ENCODE results near the gene ATXN7L1.
"Not testable (repeated sequence)": the region's sequence is repeated elsewhere in the genome, so short reads cannot be mapped to it uniquely, and the experiment has no call there.

The ATXN7L1 gene

DNA sequence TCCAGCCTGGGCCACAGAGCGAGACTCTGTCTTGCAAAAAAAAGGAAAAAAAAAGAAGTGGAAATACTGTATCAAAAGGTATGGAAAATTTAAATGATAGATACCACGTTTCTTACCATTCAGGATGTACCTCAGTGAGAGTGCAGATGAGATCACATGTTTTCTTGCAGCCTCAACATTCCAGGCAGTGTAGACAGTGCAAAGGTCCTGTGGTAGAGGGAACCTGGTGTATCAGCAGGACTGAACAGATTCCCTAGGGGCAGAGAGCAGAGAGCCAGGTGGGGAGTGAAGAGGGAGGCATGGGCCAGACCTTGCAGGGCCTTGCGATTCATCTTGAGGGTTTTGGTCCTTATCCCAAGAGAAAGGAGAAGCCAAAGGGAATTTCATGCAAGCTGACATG, 17.7 kb upstream of the ATXN7L1 start:
- DNase-seq (ENCODE audit: extremely low spot score): no peak
- TF ChIP-seq, protein P1, sequence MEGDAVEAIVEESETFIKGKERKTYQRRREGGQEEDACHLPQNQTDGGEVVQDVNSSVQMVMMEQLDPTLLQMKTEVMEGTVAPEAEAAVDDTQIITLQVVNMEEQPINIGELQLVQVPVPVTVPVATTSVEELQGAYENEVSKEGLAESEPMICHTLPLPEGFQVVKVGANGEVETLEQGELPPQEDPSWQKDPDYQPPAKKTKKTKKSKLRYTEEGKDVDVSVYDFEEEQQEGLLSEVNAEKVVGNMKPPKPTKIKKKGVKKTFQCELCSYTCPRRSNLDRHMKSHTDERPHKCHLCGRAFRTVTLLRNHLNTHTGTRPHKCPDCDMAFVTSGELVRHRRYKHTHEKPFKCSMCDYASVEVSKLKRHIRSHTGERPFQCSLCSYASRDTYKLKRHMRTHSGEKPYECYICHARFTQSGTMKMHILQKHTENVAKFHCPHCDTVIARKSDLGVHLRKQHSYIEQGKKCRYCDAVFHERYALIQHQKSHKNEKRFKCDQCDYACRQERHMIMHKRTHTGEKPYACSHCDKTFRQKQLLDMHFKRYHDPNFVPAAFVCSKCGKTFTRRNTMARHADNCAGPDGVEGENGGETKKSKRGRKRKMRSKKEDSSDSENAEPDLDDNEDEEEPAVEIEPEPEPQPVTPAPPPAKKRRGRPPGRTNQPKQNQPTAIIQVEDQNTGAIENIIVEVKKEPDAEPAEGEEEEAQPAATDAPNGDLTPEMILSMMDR (IDR thresholded peaks at IDR 0.05; ENCODE audit: control extremely low read depth, extremely low read depth, low read depth, missing control alignments): no peak
- CTCF ChIA-PET: no interaction called here
- POLR2A ChIA-PET: no interaction called here

DNA sequence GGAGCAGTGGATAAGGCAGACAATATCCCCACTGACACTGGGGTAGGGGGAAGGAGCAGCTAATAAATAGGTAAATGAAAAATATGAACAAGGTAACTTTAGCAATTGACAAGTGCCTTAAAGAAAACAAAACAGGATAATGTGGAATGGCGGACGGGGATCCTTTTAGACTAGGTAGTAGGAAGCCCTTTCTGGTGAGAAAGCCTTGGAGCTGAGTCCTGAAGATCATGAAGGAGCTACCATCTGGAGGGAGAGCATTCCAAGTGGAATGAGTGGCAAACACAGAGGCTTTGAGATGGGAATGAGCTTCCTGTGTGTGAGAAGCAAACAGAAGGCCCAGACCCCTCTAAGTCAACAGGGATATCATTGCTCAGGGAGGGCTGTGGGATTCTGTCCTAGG, 16.0 kb upstream of the ATXN7L1 start:
- DNase-seq (ENCODE audit: extremely low spot score): no peak
- CTCF ChIA-PET: interaction anchor here (0.9 to 1.6 kb wide), 5 partner anchors 9 to 101 kb away, joined by 3 to 5 read pairs (median 3); no protein-coding TSS in a partner anchor
- POLR2A ChIA-PET: no interaction called here
- TF ChIP-seq, protein P1 (IDR thresholded peaks at IDR 0.05; ENCODE audit: control extremely low read depth, extremely low read depth, low read depth, missing control alignments): no peak

DNA sequence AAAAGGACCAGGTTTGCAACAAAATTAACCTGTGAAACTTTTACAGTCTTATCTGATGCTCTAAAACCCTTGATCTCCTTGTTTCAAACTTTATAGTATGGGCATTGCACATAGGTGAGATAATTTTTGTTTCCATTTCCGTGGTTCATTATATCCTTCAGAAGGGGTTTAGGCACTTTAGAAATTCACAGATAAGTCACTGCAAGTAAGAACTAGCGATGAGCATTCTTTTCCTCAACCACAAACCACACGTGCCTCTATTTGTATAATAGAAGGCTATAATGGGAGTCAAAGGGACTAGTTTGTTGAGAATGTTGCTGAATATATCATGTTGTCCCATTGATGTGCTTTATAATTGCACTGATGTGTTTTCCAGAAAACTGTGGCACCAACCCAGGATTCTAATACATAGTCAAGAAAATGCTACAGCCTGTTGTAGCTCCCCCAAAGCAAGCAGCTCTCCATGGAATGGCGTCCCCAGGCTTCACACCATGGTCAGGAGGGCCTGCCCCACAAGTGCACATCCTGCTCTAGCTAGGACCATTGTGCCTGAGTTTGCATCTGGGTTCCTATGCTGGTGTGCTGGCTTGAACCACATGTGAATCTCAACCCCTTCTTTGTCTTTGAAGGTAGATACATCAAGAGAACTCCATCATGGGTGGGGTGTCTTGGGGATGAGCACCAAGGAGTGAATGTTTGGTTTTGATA, 14.0 kb upstream of the ATXN7L1 start:
- no peak for DNase-seq (ENCODE audit: extremely low spot score)
- ChIA-PET CTCF (no interaction called here), POLR2A (no interaction called here)
- TF ChIP-seq, protein P1 (IDR thresholded peaks at IDR 0.05; ENCODE audit: control extremely low read depth, extremely low read depth, low read depth, missing control alignments): no peak

DNA sequence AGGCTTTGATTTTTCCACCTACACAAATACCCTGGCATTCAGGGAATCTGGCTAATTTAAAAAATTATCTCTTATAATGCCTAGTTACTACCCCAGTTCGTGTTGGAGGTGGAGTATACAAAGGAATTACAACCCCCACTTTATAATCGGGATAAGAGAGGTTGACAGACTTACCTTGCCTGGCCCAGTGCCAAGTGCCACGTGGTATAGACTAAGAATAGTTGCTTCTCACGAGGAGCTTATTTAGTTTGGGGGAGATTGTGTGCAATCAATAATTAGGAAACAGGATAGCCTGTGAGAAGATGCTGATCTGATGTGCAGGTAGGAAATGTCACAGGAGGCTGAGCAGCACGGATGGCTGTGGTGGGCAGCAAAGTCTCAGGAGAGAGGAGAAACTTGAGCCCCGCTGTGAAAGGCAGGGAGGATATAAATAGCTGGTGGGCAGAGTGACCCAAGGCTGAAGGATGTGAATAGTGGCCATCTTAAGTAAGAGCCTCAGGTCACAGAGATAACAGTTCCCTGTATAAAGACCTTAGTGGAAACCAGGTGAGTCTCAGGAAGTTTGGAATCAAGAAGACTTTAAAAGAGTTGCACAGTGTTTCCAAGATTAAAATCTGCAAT, 11.3 kb upstream of the ATXN7L1 start:
- ChIA-PET POLR2A (no interaction called here), CTCF (interaction anchor here (1.0 to 4.3 kb wide), 3 partner anchors 10 to 19 kb away, joined by 3 to 20 read pairs (median 4); partner anchors contain the start of gene ATXN7L1)
- TF ChIP-seq, protein P1 (IDR thresholded peaks at IDR 0.05; ENCODE audit: control extremely low read depth, extremely low read depth, low read depth, missing control alignments): no peak
- no peak for DNase-seq (ENCODE audit: extremely low spot score)

DNA sequence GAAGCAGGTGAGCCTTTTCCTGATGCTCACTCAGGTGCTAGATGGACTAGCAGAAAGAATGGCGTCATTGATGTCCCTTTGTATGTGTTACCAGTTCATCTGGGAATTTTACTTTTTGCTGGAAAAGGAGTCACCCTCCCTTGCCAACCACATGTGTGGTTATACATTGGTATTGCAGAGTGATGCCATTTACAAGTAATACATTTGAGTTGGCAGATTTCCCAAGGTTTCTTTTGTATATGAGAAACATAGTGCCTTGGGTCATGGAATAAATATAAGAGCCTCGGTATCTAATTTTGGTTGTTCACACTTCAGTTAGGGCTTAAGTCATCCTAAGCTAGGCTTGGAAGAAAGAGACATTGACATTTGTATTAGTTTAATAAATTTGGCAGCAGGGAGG, 10.4 kb upstream of the ATXN7L1 start:
- POLR2A ChIA-PET: no interaction called here
- DNase-seq (ENCODE audit: extremely low spot score): no peak
- TF ChIP-seq, protein P1 (IDR thresholded peaks at IDR 0.05; ENCODE audit: control extremely low read depth, extremely low read depth, low read depth, missing control alignments): no peak
- CTCF ChIA-PET: interaction anchor here (1.5 to 4.3 kb wide), 2 partner anchors 9 to 14 kb away, joined by 4 to 20 read pairs; partner anchors contain the start of gene ATXN7L1

DNA sequence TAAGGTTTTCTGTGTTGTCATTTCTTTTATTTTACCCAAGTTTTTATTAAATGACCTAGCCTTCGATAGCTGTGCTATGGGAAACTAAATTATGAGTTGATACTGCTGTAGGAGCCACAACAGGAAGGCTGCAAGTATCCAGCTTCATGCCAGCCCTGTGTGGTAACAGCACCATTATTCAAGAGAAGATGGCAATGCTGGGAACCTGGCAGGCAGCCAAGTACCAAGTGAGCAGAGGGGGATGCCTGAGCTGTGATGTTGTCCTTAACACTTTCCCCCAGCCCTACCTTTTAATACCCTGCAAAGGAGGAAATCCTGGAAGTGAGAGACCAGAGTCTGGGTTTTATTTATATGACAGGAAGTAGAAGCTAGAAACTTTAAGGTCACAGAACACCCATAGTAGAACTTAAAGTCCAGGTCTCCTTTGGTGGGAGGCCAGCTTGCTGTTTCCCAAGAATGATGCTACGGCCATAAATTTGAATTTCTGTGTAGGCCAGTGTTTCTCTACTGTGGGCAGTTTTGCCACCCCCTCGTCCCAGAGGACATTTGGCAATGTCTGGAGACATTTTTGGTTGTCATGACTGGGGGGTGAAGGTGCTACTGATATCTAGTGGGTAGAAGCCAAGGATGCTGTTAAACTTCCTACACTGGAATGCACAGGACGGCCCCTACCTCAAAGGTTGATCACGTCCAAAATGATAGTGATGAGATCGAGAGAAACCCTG, 9.2 kb upstream of the ATXN7L1 start:
- TF ChIP-seq, protein P1 (IDR thresholded peaks at IDR 0.05; ENCODE audit: control extremely low read depth, extremely low read depth, low read depth, missing control alignments): no peak
- ChIA-PET CTCF (interaction anchor here (4.3 kb wide), 1 partner anchor 8 kb away, joined by 20 read pairs; the partner anchor contains the start of gene ATXN7L1), POLR2A (no interaction called here)
- DNase-seq (ENCODE audit: extremely low spot score): no peak

DNA sequence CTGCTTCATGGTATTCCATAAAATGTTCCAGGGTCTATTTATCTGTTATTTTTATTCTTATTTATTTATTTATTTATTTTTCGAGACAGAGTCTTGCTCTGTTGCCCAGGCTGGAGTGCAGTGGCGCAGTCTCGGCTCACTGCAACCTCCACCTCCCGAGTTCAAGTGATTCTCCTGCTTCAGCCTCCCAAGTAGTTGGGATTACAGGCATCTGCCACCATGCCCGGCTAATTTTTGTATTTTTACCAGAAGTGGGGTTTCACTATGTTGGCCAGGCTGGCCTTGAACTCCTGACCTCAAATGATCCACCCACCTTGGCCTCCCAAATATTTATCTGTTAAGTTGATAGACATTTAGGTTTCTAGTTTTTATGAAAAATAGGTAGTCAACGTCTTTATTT, 6.8 kb upstream of the ATXN7L1 start:
- CTCF ChIA-PET: not testable (repeated sequence)

More for the DNA sequence above, 6.8 kb upstream of the ATXN7L1 start:
- POLR2A ChIA-PET; DNase-seq (ENCODE audit: extremely low spot score): not testable (repeated sequence)

All from GM10248 (cell line).